Kidney (tissue), 14 donors: ENCODE results near the gene HPCAL1. TPM values are rescaled to one million over a fixed set of nuclear protein-coding genes. Genes with fewer than 3 reads are reported as not detected.

Source experiments
- DNase-seq, 5 donors: peaks; one replicate each; pipeline ENCODE4 v3.0.0-alpha.2; 2013 to 2020
- FAIRE-seq: peaks from 2 replicates; lab custom pipeline; 2012; peaks lifted over from hg19 to GRCh38; lab: Jason Lieb, UNC
- H3K27ac ChIP-seq, 2 donors: one replicate each; pipeline ENCODE4 v1.7.0; 2013; ENCODE audit warnings: low read depth in 2 of 2, low read length in 2 of 2, inconsistent platforms in 1 of 2
- H3K27me3 ChIP-seq: one replicate; pipeline ENCODE4 v1.7.1; 2013; ENCODE audit warnings: low read length, inconsistent platforms; ENCODE audit not compliant: control insufficient read depth, insufficient read depth
- H3K36me3 ChIP-seq, 3 donors: one replicate each; pipeline versions ENCODE4 v1.7.0 to v1.7.1; 2013; ENCODE audit warnings: low read length in 3 of 3, control low read depth in 1 of 3, inconsistent platforms in 1 of 3; ENCODE audit not compliant: insufficient read depth in 3 of 3, control insufficient read depth in 2 of 3
- H3K4me1 ChIP-seq, 3 donors: one replicate each; pipeline versions ENCODE4 v1.7.0 to v1.7.1; 2013; ENCODE audit warnings: low read length in 3 of 3, inconsistent platforms in 1 of 3, low read depth in 1 of 3; ENCODE audit not compliant: control insufficient read depth in 2 of 3, insufficient read depth in 2 of 3
- H3K4me3 ChIP-seq, 3 donors: one replicate each; pipeline versions ENCODE4 v1.7.0 to v1.8.1; 2013; ENCODE audit warnings: low read length in 3 of 3, control low read depth in 1 of 3, inconsistent platforms in 1 of 3
- H3K9ac ChIP-seq, 3 donors: one replicate each; pipeline versions ENCODE4 v1.7.0 to v1.7.1; 2013; ENCODE audit warnings: low read length in 3 of 3, control low read depth in 1 of 3, inconsistent platforms in 1 of 3
- H3K9me3 ChIP-seq, 3 donors: one replicate each; pipeline versions ENCODE4 v1.7.0 to v1.7.1; 2013; ENCODE audit warnings: low read length in 3 of 3, control low read depth in 1 of 3, inconsistent platforms in 1 of 3; ENCODE audit not compliant: control insufficient read depth in 2 of 3, insufficient read depth in 1 of 3
- intact Hi-C: fragments of 100-400 bp; cut with DNase I; formaldehyde crosslinking; loops from one replicate; pipeline ENCODE4 v1.11.1; 2022
- polyA plus RNA-seq: library from polyadenylated mRNA; stranded (reverse); fragments of 350-450 nt; fragmentation: Illumina TruSeq; extraction: RNeasy Lipid Tissue Mini Kit (QIAGEN cat#74804); gene quantifications from one replicate; pipeline ENCODE4 v1.2.3, GENCODE V29; 2014; ENCODE audit warnings: low read depth, low replicate concordance; ENCODE audit not compliant: insufficient read depth
- total RNA-seq: library from RNA; stranded (reverse); fragmentation: NEBNext Ultra II Directional; extraction: Animal tissue kit (Norgen Biotek cat#: 25700); gene quantifications from one replicate; pipeline ENCODE4 v1.2.1, GENCODE V29; 2021
- TF ChIP-seq, protein P1 (sequence below): IDR thresholded peaks from 3 replicates; pipeline ENCODE4 v1.5.1; 2012; ENCODE audit warnings: mild to moderate bottlenecking, moderate library complexity, borderline replicate concordance; ENCODE audit not compliant: insufficient read depth; ENCODE audit errors: extremely low read depth
- donor health status: control.
- donor health status: control.
- donor health status: control.
- donor health status: control.
- donor health status: control.
- donor health status: DM: yes; HTN: yes; CAD: no.
- donor health status: Normal renal cell carcinoma (clear cell type).

The HPCAL1 gene
- total and polyA plus RNA-seq, 2 donors from 2014 or later, result 47.3 to 121 TPM

DNA sequence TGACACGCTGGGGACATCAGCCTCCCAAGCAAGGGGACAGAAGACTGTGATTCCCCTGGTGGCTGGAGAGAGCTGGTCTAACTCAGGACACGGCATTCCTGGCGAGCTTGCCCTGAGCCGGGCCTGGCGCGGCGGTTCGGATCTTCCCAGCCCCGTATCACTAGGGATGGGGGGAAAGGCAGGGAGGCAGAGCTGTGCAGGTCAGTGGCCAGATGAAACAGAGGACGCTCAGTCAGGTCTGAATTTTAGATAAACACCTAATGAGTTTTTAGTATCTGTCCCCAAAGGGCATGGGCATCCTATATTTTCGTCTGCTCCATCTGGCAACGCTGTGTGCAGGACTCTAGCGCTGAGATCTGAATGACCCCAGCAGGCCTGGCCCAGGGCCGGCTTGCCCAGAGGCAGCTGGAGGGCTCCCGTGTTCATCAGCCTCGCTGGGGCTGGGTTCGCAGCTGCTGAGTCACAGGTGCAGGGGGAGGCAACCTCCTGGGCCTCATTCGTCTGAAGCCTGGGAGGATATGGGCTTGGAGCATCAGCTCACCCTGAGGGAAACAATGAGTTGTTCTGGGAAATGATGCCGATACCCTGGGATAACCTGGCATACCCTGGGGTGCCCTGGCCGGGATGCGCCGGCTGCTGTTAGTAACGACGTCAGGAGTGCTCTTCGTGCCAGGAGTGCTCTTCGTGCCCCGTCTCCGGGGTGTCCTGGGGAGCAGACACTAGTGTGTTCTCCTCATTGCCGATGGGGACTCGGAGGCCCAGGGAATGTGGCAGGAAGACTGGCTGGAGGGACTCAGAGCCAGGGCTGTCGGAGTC lies 48.1 kb upstream of the HPCAL1 start:
- no peak for FAIRE-seq
- intact Hi-C loops, result no loop called here
- no peak overlapping the region for H3K4me3 ChIP-seq
- no peaks in the 10 kb centered on the region for H3K27me3 ChIP-seq
- H3K27ac ChIP-seq, result no peak overlapping the region
- peak in 2 of 5 donors; percentile 28 to 65 for DNase-seq
- H3K9ac ChIP-seq, result no peak overlapping the region
- peaks cover 0 to 7% (median 0%) of the 10 kb centered on the region in 3 donors for H3K9me3 ChIP-seq
- no peaks in the 10 kb centered on the region for H3K36me3 ChIP-seq
- H3K4me1 ChIP-seq, result no peaks in the 10 kb centered on the region
- TF ChIP-seq, protein P1, sequence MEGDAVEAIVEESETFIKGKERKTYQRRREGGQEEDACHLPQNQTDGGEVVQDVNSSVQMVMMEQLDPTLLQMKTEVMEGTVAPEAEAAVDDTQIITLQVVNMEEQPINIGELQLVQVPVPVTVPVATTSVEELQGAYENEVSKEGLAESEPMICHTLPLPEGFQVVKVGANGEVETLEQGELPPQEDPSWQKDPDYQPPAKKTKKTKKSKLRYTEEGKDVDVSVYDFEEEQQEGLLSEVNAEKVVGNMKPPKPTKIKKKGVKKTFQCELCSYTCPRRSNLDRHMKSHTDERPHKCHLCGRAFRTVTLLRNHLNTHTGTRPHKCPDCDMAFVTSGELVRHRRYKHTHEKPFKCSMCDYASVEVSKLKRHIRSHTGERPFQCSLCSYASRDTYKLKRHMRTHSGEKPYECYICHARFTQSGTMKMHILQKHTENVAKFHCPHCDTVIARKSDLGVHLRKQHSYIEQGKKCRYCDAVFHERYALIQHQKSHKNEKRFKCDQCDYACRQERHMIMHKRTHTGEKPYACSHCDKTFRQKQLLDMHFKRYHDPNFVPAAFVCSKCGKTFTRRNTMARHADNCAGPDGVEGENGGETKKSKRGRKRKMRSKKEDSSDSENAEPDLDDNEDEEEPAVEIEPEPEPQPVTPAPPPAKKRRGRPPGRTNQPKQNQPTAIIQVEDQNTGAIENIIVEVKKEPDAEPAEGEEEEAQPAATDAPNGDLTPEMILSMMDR, result no peak

DNA sequence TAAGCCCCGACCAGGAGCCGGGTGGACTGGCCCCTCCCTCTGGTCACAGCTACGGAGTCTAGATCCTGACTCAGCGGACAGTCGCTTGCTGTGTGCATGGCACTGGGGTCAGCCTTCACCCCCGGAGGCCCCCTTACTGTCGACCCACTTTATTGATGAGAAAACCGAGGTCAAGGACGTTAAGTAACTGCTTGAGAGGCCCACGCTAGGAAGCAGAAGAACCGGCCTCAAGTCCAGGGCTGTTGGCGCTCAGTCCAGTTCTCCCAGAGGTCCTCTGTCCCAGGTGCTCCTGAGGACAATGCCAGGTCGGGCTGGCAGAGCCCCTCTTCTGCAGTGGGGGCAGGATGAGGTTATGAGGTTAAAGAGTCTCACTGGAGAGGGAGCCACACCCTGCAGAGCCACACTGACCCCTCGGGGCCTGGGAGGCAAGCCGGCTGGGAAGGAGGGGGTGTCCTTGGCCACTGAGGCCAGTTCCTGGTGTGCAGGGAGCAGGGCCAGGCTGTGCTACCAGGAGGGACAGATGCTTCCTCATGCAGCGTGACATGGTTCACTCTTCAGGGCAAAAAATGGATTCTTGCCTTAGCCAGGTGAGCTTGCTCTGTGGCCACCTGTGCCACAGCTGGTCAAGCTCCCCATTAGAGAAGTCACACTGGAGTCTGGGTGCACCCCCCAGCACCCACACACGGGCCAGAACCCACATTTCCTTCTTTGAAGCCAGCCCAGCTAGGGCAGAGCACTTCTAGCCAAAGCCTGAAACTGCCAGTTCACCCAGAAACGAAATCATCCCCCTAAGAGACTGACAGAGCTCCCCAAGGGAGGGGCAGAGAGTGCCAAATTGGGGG lies 47.3 kb upstream of the HPCAL1 start:
- Histone ChIP-seq H3K9ac (no peak overlapping the region), H3K36me3 (no peaks in the 10 kb centered on the region), H3K27me3 (no peaks in the 10 kb centered on the region), H3K27ac (no peak overlapping the region), H3K9me3 (peaks cover 0 to 4% (median 0%) of the 10 kb centered on the region in 3 donors), H3K4me1 (no peaks in the 10 kb centered on the region), H3K4me3 (no peak overlapping the region)
- intact Hi-C loops, result no loop called here
- peak in 2 of 5 donors; percentile 20 to 48 for DNase-seq
- FAIRE-seq, result no peak
- TF ChIP-seq, protein P1, result no peak

DNA sequence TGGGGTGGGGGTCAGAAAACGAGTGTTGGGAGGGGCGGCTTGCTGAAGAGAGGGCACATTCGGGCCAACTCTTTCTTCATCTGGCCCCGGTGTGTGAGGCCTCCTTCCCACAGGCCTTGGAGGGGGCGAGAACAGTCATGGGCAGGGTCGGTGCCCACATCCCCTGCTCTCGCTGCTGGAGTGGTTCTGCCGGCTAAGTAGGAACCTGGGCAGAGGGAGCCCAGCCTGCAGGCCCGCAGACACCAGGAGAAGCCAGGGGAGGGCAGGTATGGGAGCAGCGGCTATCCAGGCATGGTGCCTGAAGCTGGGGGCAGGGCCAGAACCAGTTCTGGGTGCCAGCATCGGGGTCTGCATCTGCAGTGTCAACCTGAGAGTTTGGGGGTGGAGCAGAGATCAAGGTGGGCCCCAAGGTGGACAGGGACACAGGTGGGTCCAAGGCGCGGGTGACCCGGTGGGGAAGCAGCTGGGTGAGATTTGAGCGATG lies 46.6 kb upstream of the HPCAL1 start:
- Histone ChIP-seq H3K36me3 (no peaks in the 10 kb centered on the region), H3K9ac (no peak overlapping the region), H3K27ac (no peak overlapping the region), H3K9me3 (no peaks in the 10 kb centered on the region), H3K27me3 (no peaks in the 10 kb centered on the region), H3K4me1 (no peaks in the 10 kb centered on the region), H3K4me3 (no peak overlapping the region)
- intact Hi-C loops, result no loop called here
- DNase-seq (peak in 2 of 5 donors; percentile 32 to 61), FAIRE-seq (no peak)
- TF ChIP-seq, protein P1, result no peak
